SK-N-SH treated with all-trans-retinoic acid at 6 μM for 48 hours (cell line): ENCODE results near the gene RELL2.

Experiments used
- ATAC-seq: fragments of 200-7000 bp; cut with Tn5 transposase; 3 replicates; pipeline ENCODE4 v1.9.1; 2020; ENCODE audit warnings: mild to moderate bottlenecking, moderate library complexity
- ARNTL ChIP-seq: fragments of 450-650 bp; formaldehyde crosslinking; IDR thresholded peaks from 2 replicates; pipeline ENCODE4 v1.5.0; 2020; ENCODE audit warnings: low read depth, mild to moderate bottlenecking, moderate library complexity, borderline replicate concordance
- BACH2 ChIP-seq: fragments of 250-450 bp; sonication (Bioruptor Pico); IDR thresholded peaks from 2 replicates; pipeline ENCODE4 v1.9.0; 2021; ENCODE audit warnings: mild to moderate bottlenecking, borderline replicate concordance
- CSDC2 ChIP-seq: fragments of 250-450 bp; sonication (Bioruptor Pico); IDR thresholded peaks from 2 replicates; pipeline ENCODE4 v1.5.0; 2020; ENCODE audit warnings: mild to moderate bottlenecking, moderate library complexity
- ESRRG ChIP-seq: fragments of 250-450 bp; sonication (Bioruptor Pico); IDR thresholded peaks from 2 replicates; pipeline ENCODE4 v1.6.1; 2021; ENCODE audit warnings: mild to moderate bottlenecking
- ISL1 ChIP-seq: fragments of 250-450 bp; sonication (Bioruptor Pico); IDR thresholded peaks from 2 replicates; pipeline ENCODE4 v2.1.2; 2022; ENCODE audit warnings: mild to moderate bottlenecking, moderate library complexity
- OSR1 ChIP-seq: fragments of 250-450 bp; sonication (Bioruptor Pico); IDR thresholded peaks from 2 replicates; pipeline ENCODE4 v1.8.0; 2022; ENCODE audit warnings: moderate library complexity, mild to moderate bottlenecking, inconsistent platforms
- PPARA ChIP-seq: fragments of 250-450 bp; sonication (Bioruptor Pico); IDR thresholded peaks from 2 replicates; pipeline ENCODE4 v1.5.0; 2020; ENCODE audit warnings: mild to moderate bottlenecking, borderline replicate concordance
- RARB ChIP-seq: fragments of 250-450 bp; sonication (Bioruptor Pico); IDR thresholded peaks from 2 replicates; pipeline ENCODE4 v1.8.0; 2021; ENCODE audit warnings: mild to moderate bottlenecking, moderate library complexity
- SNAI2 ChIP-seq: fragments of 250-450 bp; sonication (Bioruptor Pico); IDR thresholded peaks from 2 replicates; pipeline ENCODE4 v1.5.0; 2020; ENCODE audit warnings: mild to moderate bottlenecking, moderate library complexity
- TCF4 ChIP-seq: fragments of 250-450 bp; sonication (Bioruptor Pico); IDR thresholded peaks from 2 replicates; pipeline ENCODE4 v1.8.0; 2021; ENCODE audit warnings: mild to moderate bottlenecking, moderate library complexity, borderline replicate concordance
- TOX ChIP-seq: fragments of 250-450 bp; sonication (Bioruptor Pico); IDR thresholded peaks from 2 replicates; pipeline ENCODE4 v1.8.0; 2021; ENCODE audit warnings: mild to moderate bottlenecking, moderate library complexity, borderline replicate concordance
- ZC3H10 ChIP-seq: fragments of 250-450 bp; sonication (Bioruptor Pico); IDR thresholded peaks from 2 replicates; pipeline ENCODE4 v1.5.1; 2021; ENCODE audit warnings: mild to moderate bottlenecking, moderate library complexity
- ZFP3 ChIP-seq: fragments of 250-450 bp; sonication (Bioruptor Pico); IDR thresholded peaks from 2 replicates; pipeline ENCODE4 v1.5.0; 2020; ENCODE audit warnings: mild to moderate bottlenecking, moderate library complexity
- ZFP30 ChIP-seq: fragments of 450-650 bp; formaldehyde crosslinking; IDR thresholded peaks from 2 replicates; pipeline ENCODE4 v1.5.0; 2022; ENCODE audit warnings: mild to moderate bottlenecking, moderate library complexity
- ZNF565 ChIP-seq: fragments of 450-650 bp; formaldehyde crosslinking; conservative IDR thresholded peaks from 2 replicates; pipeline ENCODE4 v1.5.0; 2020; ENCODE audit warnings: low read depth, mild to moderate bottlenecking, moderate library complexity
- ZNF70 ChIP-seq: fragments of 450-650 bp; formaldehyde crosslinking; IDR thresholded peaks from 2 replicates; pipeline ENCODE4 v1.5.0; 2020; ENCODE audit warnings: mild to moderate bottlenecking, moderate library complexity
- ZNF8 ChIP-seq: fragments of 450-650 bp; formaldehyde crosslinking; IDR thresholded peaks from 2 replicates; pipeline ENCODE4 v1.5.0; 2020; ENCODE audit warnings: mild to moderate bottlenecking, moderate library complexity
- TF ChIP-seq, protein P1 (sequence below): fragments of 250-450 bp; sonication (Bioruptor Pico); IDR thresholded peaks from 2 replicates; pipeline ENCODE4 v1.5.0; 2020; ENCODE audit warnings: mild to moderate bottlenecking, moderate library complexity
- TF ChIP-seq, protein P2 (sequence below): fragments of 250-450 bp; sonication (Bioruptor Pico); IDR thresholded peaks from 2 replicates; pipeline ENCODE4 v1.8.0; 2021; ENCODE audit warnings: low read depth, mild to moderate bottlenecking, moderate library complexity, borderline replicate concordance
- TF ChIP-seq, protein P3 (sequence below): fragments of 250-450 bp; sonication (Bioruptor Pico); IDR thresholded peaks from 2 replicates; pipeline ENCODE4 v1.8.0; 2020; ENCODE audit warnings: mild to moderate bottlenecking, moderate library complexity, borderline replicate concordance
- TF ChIP-seq, protein P4 (sequence below): fragments of 250-450 bp; sonication (Bioruptor Pico); IDR thresholded peaks from 2 replicates; pipeline ENCODE4 v1.5.1; 2020; ENCODE audit warnings: low read depth, mild to moderate bottlenecking, moderate library complexity

RELL2 gene

DNA sequence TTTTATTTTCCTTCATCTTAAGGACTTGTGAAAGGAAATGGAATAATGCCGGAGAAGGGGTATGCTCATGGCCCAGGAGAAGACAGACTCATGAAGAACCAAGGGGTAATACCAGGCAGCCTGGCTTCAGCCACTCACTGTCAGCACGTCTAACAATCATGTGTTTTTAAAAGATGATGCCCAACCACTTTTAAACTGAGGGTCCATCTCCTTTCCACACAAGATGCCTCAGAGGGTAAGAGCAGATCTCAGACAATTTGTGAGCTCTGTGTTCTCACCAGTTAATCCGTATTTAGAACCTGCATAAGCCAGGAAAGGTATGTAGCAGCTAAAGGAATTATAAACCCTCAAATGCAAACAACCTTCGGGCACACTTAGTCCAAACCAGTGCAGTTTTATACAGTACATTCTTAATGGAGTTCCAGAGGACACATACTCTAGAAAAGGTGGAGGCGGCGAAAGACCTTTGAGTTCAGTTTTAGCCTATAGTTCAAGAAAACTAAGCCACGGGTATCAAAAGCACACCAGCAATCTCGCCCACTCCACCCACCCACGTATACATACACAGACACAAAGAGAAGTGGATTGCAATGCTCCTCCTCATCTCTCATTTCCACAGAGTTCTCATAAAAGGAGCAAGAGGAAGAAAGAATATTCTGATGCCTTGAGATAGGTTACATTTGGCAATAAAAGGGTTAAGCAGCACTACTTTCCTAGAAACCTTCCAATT lies 20.6 kb upstream of the RELL2 start:
- ATAC-seq: no peak
- TF ChIP-seq, protein P1, sequence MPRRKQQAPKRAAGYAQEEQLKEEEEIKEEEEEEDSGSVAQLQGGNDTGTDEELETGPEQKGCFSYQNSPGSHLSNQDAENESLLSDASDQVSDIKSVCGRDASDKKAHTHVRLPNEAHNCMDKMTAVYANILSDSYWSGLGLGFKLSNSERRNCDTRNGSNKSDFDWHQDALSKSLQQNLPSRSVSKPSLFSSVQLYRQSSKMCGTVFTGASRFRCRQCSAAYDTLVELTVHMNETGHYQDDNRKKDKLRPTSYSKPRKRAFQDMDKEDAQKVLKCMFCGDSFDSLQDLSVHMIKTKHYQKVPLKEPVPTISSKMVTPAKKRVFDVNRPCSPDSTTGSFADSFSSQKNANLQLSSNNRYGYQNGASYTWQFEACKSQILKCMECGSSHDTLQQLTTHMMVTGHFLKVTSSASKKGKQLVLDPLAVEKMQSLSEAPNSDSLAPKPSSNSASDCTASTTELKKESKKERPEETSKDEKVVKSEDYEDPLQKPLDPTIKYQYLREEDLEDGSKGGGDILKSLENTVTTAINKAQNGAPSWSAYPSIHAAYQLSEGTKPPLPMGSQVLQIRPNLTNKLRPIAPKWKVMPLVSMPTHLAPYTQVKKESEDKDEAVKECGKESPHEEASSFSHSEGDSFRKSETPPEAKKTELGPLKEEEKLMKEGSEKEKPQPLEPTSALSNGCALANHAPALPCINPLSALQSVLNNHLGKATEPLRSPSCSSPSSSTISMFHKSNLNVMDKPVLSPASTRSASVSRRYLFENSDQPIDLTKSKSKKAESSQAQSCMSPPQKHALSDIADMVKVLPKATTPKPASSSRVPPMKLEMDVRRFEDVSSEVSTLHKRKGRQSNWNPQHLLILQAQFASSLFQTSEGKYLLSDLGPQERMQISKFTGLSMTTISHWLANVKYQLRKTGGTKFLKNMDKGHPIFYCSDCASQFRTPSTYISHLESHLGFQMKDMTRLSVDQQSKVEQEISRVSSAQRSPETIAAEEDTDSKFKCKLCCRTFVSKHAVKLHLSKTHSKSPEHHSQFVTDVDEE (CRISPR knock-in tag): no peak
- no peak for TF ChIP-seq ZFP3 (CRISPR knock-in tag)
- no peak for TF ChIP-seq ZFP30 (CRISPR knock-in tag)
- TF ChIP-seq ESRRG (CRISPR knock-in tag): no peak
- TF ChIP-seq, protein P2, sequence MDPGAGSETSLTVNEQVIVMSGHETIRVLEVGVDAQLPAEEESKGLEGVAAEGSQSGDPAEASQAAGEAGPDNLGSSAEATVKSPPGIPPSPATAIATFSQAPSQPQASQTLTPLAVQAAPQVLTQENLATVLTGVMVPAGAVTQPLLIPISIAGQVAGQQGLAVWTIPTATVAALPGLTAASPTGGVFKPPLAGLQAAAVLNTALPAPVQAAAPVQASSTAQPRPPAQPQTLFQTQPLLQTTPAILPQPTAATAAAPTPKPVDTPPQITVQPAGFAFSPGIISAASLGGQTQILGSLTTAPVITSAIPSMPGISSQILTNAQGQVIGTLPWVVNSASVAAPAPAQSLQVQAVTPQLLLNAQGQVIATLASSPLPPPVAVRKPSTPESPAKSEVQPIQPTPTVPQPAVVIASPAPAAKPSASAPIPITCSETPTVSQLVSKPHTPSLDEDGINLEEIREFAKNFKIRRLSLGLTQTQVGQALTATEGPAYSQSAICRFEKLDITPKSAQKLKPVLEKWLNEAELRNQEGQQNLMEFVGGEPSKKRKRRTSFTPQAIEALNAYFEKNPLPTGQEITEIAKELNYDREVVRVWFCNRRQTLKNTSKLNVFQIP (CRISPR knock-in tag): no peak
- TF ChIP-seq TCF4 (CRISPR knock-in tag): no peak
- no peak for TF ChIP-seq OSR1
- TF ChIP-seq, protein P3, sequence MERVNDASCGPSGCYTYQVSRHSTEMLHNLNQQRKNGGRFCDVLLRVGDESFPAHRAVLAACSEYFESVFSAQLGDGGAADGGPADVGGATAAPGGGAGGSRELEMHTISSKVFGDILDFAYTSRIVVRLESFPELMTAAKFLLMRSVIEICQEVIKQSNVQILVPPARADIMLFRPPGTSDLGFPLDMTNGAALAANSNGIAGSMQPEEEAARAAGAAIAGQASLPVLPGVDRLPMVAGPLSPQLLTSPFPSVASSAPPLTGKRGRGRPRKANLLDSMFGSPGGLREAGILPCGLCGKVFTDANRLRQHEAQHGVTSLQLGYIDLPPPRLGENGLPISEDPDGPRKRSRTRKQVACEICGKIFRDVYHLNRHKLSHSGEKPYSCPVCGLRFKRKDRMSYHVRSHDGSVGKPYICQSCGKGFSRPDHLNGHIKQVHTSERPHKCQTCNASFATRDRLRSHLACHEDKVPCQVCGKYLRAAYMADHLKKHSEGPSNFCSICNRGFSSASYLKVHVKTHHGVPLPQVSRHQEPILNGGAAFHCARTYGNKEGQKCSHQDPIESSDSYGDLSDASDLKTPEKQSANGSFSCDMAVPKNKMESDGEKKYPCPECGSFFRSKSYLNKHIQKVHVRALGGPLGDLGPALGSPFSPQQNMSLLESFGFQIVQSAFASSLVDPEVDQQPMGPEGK: no peak
- TF ChIP-seq ZNF8: no peak
- TF ChIP-seq ZNF565: no peak
- no peak for TF ChIP-seq CSDC2 (CRISPR knock-in tag)
- no peak for TF ChIP-seq RARB
- TF ChIP-seq PPARA (CRISPR knock-in tag): no peak
- no peak for TF ChIP-seq ISL1 (CRISPR knock-in tag)
- no peak for TF ChIP-seq TOX (CRISPR knock-in tag)
- TF ChIP-seq ZC3H10: no peak
- TF ChIP-seq, all 23 proteins: peak for 0

DNA sequence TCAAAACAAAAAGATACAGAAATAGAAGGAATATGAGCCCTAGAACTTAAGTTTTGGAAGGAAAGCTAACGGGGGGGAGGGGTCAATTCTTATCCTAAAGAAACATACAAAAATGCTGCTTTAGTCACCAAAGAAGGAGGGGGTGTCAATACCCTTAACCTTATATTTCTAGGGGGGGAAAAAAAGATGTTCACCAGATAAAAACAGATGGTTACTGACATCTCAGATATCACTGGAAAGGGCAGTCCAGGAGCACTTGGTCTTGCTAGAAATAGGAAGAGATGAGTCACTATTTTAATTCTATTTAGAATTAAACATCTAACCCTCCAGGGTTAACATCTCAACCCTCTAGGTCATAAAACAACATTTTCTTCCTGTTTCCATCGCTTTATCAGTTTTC lies 19.7 kb upstream of the RELL2 start:
- no peak for ATAC-seq
- TF ChIP-seq RARB (no peak), ZFP30 (CRISPR knock-in tag) (no peak), ZC3H10 (no peak), BACH2 (CRISPR knock-in tag) (no peak), ARNTL (CRISPR knock-in tag) (no peak), ZNF70 (CRISPR knock-in tag) (no peak), TCF4 (CRISPR knock-in tag) (no peak), CSDC2 (CRISPR knock-in tag) (no peak), ZFP3 (CRISPR knock-in tag) (no peak), SNAI2 (CRISPR knock-in tag) (no peak), PPARA (CRISPR knock-in tag) (no peak)
- TF ChIP-seq, protein P4, sequence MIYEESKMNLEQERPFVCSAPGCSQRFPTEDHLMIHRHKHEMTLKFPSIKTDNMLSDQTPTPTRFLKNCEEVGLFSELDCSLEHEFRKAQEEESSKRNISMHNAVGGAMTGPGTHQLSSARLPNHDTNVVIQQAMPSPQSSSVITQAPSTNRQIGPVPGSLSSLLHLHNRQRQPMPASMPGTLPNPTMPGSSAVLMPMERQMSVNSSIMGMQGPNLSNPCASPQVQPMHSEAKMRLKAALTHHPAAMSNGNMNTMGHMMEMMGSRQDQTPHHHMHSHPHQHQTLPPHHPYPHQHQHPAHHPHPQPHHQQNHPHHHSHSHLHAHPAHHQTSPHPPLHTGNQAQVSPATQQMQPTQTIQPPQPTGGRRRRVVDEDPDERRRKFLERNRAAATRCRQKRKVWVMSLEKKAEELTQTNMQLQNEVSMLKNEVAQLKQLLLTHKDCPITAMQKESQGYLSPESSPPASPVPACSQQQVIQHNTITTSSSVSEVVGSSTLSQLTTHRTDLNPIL: no peak

DNA sequence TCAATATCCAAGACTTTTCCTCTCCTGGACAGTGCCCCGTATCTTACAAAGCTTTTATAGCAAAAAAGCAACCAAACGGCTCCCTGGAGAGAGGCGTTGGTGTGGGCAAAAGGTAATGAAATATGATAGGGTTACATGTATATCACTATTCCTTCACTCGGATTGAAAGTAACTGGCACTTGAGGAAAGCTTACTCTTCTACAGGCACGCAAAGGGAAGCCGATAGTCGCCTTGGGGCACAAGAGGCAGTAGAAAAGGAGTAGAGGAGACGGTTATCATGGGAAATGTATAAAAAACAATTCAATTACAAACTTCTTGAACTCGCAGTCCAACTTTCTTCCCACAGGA lies 19.1 kb upstream of the RELL2 start:
- TF ChIP-seq, protein P2 (CRISPR knock-in tag): no peak
- no peak for TF ChIP-seq TCF4 (CRISPR knock-in tag)
- TF ChIP-seq ZNF70 (CRISPR knock-in tag): no peak
- no peak for ATAC-seq
